Measurements from ENCODE around the gene POLR3GL.
A peak's percentile ranks its signal among the peaks of the same experiment; 100 is the strongest.

The POLR3GL gene

DNA sequence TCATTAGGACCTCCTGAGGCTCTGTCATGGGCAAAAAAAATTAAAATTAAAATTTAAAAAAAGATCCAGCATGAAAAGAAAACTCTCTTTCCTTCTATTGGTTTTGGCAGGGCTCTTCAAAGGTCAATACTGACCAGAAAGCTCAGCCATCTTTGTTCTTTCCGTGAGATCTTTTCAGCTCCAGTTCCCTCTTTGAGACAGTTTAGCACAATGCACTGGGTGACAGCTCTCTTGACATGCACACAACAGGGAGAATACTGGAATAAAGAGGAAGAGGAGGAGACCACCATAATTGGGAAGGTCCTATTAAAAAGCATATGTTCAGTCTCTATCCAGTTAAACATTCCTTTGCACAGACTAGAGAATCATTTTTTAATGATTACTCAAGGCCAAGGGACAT lies 13.0 kb upstream of the POLR3GL start:
- DNase-seq, result no peak

GRCh38 chr1:145952903-145953302 lies 11.6 kb upstream of the POLR3GL start:
- DNase-seq, result no peak

GRCh38 chr1:145953861-145954260 lies 10.6 kb upstream of the POLR3GL start:
- DNase-seq, result no peak

DNA sequence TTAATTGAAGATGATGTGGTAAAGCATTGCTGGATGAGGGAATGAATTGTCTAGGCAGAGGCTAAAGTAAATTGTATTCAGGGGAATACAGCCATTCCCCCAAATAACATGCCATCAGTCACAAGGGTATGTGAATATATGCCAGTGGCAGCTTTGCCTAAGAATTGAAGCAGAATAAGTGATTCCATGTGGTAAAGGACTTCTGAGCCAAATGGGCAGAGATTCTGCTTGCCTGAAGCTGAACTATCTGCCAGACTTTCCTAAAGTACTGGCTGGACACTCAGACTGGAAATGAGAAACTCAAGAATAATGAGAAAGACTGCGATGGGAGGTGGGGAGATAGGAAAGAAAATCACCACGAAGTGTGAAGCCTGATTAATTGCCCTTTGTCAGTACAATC lies 9.1 kb upstream of the POLR3GL start:
- DNase-seq, result peak; percentile 24

DNA sequence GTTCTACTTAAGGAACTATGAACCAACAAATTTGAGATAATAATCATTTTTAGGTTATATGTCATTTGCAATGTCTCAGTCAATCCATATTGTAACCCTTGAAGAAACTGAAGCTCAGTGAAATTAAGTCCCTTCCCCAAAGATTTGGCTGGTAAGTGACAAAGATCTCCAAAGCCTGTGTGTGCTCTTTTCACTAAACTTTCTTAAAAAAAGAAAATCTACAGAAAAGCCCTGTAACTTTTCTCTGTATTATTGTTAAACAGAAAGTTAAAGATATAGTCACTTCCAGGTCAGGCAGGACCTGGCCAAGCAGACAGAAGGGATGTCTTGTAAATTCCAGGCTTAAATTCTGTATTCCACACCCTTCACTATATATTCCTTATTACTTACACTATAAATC lies 8.1 kb upstream of the POLR3GL start:
- DNase-seq, result no peak

GRCh38 chr1:145956781-145957442 lies 7.6 kb upstream of the POLR3GL start:
- peak; percentile 59 for DNase-seq

GRCh38 chr1:145957443-145958319 lies 6.8 kb upstream of the POLR3GL start, which contains the start of gene LIX1L:
LIX1L (minus strand) TSS chr1:145958017; CDS start chr1:145957927, 90 bp downstream.
- DNase-seq, result peak; percentile 98

GRCh38 chr1:145958734-145959133 lies 5.8 kb upstream of the POLR3GL start:
- no peak for DNase-seq

DNA sequence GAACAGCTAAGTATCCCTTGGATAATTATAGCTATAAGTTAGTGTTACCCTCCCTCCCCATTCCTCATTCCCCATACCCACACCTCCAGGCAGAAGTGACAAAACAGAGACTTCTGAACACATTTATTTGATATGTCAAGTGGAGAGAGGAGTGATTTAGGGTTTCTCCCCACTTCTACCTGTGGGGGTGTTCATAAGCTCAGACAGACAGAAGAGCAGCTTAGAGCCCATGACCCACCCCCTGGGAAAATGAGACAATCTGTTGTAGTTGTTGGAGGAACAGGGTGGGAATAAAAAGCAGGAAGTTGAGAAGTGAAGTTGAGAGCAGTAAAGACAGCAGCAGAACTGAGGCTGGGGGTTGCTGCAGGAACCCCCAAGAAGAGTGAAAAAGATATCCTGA lies 5.2 kb upstream of the POLR3GL start:
- DNase-seq, result no peak

GRCh38 chr1:145959957-145960467 lies 4.5 kb upstream of the POLR3GL start:
- no peak for DNase-seq

- DNase-seq, result peak; percentile 34
Measured at GRCh38 chr1:145960468-145961108, 3.9 kb upstream of the POLR3GL start.

DNA sequence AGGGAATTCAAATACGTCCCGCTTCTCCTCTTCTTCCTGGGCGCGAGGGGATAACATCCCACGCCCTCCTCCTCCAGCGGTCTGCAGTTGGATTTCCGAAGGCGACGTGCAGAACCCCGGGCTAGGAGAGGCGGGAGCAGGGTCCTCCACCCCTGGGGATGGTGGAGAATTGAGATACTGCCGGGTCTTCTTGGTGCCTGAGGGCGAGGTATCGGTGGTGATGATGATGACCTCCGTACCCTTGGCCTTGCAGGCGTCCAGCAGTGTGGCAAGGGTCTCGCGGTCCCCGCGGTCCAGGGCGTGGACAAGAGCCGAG lies 3.4 kb upstream of the POLR3GL start:
- no peak for DNase-seq

DNA sequence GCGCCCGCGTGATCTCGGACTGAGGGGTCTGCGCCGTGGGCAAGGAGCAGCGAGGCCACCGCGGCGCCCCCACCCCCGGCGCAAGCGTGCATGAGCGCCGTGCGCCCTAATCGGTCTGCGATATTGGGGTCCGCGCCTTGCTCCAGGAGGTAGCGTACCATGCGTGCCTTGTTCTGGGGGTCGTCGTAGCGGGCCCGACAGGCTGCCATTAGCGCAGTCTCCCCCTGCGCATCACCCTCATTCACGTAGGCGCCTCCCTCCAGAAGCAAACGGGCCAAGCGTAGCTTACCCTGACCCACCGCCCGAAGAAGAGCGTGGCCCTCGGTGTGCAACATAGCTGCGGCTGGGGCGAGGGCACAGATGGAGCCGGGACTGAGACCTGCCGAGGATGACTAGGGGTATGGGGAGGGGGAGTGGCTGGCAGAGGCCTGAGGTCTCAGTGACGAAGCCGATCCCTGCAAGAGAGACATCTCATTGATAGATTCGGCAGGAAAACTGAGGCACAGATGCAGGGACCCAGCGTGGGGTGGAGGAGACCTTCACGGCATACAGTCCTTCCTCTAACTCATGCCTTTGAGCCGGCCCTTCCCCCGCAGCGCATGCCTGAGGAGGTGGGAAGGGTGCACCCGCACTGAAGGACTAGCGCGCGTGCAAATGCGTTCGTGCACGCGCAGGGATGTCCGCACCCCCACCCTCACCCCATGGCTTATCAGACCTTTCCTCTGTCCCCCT lies 2.9 kb upstream of the POLR3GL start:
- DNase-seq, result peak; percentile 14

GRCh38 chr1:145962157-145963102 lies 2.1 kb upstream of the POLR3GL start:
- peak; percentile 73 for DNase-seq

DNA sequence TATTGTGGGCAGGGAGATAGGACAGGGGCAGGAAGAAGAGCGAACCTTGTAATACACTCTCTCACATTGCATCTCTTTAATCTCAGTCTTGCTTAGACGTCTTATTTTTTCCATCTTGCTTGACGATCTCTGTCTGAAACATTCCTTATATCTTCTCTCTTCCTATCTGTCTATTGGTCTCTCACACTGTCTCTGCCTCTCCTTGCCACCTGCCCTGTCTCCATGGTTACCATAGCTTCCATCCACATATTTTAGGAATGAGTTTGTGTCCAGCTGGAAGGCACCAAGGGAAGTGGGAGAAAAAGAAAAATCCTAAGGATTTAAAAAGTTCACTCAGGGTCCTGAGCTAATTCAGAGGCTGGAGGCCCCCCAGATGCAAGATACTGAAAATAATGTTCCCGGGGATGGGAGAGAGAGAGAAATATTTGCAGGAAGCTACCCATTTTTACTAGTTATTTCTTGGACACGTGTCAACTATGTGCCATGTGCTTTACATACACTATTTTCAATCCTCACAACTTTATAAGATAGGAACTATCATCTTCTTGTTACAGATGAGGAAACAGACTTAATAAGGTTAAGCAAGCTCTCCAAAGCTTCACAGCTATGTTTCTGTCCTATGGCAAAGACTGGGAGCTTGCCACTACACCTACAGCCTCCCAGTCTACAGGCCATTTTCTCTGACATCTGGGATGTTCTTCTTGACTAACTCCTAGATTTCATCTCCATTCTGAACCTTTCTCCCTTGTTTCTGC lies 1.0 kb upstream of the POLR3GL start:
- DNase-seq, result no peak

DNA sequence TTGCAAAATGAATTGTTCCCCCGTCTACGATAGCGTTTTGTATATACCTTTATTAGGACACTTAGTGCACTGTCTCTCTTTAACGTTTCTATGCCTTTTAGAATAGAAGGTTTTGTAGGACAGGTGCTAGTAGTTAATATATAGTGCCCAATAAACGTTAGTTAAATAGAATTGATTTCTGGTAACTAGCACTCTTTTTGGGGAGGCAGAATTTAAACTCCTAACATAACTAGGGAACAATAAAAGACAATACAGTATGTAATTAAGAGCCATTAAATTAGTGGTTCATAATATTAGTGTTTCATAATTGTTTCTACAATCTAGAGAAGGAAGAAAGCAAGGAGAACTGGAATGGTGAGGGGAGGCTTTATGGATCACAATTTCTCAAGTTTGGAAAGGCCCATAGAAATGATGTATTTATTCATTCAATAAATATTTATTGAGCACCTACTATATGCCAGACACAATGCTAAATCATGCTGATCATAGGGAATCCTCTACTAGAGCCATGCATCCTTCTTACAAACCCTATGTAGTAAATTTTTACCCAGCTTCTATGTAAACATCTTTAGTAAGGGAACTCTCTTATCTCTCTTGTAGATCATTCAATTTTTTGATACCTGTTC lies 742 bp downstream of the POLR3GL start:
- DNase-seq, result no peak

- DNase-seq, result no peak
Measured at GRCh38 chr1:145967288-145967687, 2.8 kb downstream of the POLR3GL start.

GRCh38 chr1:145972580-145972979 lies 8.1 kb downstream of the POLR3GL start:
- DNase-seq, result no peak

GRCh38 chr1:145974721-145975120 lies 10.2 kb downstream of the POLR3GL start:
- no peak for DNase-seq

DNA sequence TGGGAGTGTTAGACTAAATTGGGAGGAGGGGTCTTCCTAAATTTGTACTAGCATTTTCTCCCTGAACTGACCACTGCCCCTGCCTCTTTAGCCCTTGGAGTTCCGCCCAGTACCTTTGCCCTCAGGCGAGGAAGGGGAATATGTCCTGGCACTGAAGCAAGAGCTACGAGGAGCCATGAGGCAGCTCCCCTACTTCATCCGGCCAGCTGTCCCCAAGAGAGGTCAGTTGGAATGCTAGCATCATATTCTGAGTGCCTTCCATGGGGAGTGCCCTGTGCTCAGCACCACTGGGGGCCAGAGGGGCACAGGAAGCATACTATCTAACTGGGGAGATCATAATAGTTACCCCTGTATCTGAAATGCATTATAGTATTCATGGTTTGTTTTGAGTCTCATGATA lies 10.7 kb downstream of the POLR3GL start:
- no peak for DNase-seq

- no peak for DNase-seq
Measured at GRCh38 chr1:145977016-145977415, 12.5 kb downstream of the POLR3GL start.
